HepG2 (cell line): Measurements from ENCODE around the gene CTNNA3. TPM values are rescaled to one million over a fixed set of nuclear protein-coding genes. Genes with fewer than 3 reads are reported as not detected.

Experiments used
- ATAC-seq: fragments of 200-7000 bp; cut with Tn5 transposase; 3 replicates; pipeline ENCODE4 v1.9.1; 2020; ENCODE audit warnings: mild to moderate bottlenecking, moderate library complexity
- BruUV-seq: library from RNA; stranded (reverse); fragments of 400-500 nt; replicated peaks from 2 replicates; lab custom pipeline; 2021; lab: Mats Ljungman, UMichigan
- CTCF ChIA-PET: fragments of 300-600 bp; formaldehyde crosslinking; extraction: SDS; loops from one replicate; lab custom pipeline; 2021; ENCODE audit warnings: low total read pairs, inconsistent platforms, low intra/inter-chr PET ratio; lab: Yijun Ruan, JAX
- POLR2A ChIA-PET: fragments of 350-600 bp; sonication (Branson Sonifier 250); formaldehyde crosslinking; loops from one replicate; lab custom pipeline; 2020; ENCODE audit warnings: antibody characterized with exemption, inconsistent platforms; lab: Yijun Ruan, JAX
- DNase-seq: peaks from one replicate; pipeline ENCODE4 v3.0.0-alpha.2; 2015; ENCODE audit warnings: low spot score
- FAIRE-seq: peaks from 3 replicates; lab custom pipeline; 2011; peaks lifted over from hg19 to GRCh38; lab: Jason Lieb, UNC
- H2AFZ ChIP-seq: one replicate; pipeline ENCODE4 v1.6.1; 2011; ENCODE audit warnings: low read length, inconsistent platforms
- H3K27ac ChIP-seq: fragments of 300-600 bp; 3 replicates; pipeline ENCODE4 v1.8.0; 2011; ENCODE audit warnings: mixed run types, mild to moderate bottlenecking, mixed read lengths, low read length, inconsistent platforms; ENCODE audit not compliant: insufficient read depth; ENCODE audit errors: extremely low read length
- H3K27me3 ChIP-seq, 2 experiments: fragments of 200-600 bp in 1 of 2; 2 replicates in 1 of 2; 3 replicates in 1 of 2; pipeline versions ENCODE4 v1.6.0 to v1.8.0; 2011; ENCODE audit warnings: low read length in 2 of 2, mild to moderate bottlenecking in 2 of 2, moderate library complexity in 2 of 2, inconsistent platforms in 1 of 2; ENCODE audit not compliant: insufficient read depth in 2 of 2, control insufficient read depth in 1 of 2
- H3K36me3 ChIP-seq, 2 experiments: fragments of 200-600 bp in 1 of 2; replicated peaks in 1 of 2; 2 replicates in 1 of 2; 3 replicates in 1 of 2; pipeline versions ENCODE4 v1.5.1 to v1.8.0; 2011; ENCODE audit warnings: low read length in 2 of 2, inconsistent platforms in 1 of 2; ENCODE audit not compliant: insufficient read depth in 2 of 2, control insufficient read depth in 1 of 2
- H3K4me1 ChIP-seq: 2 replicates; pipeline ENCODE4 v1.5.1; 2012; ENCODE audit warnings: low read length, inconsistent platforms; ENCODE audit not compliant: insufficient read depth
- H3K4me2 ChIP-seq: 2 replicates; pipeline ENCODE4 v1.6.0; 2011; ENCODE audit warnings: low read depth, low read length, inconsistent platforms
- H3K4me3 ChIP-seq, 3 experiments: fragments of 200-600 bp in 1 of 3; sonication (generic), shearing (Covaris generic) in 1 of 3; replicated peaks in 1 of 3; 2 replicates each; pipeline ENCODE4 v1.5.1; 2011 to 2016; ENCODE audit warnings: low read length in 3 of 3, inconsistent platforms in 2 of 3, low read depth in 2 of 3, mild to moderate bottlenecking in 2 of 3, control low read depth in 1 of 3, mixed read lengths in 1 of 3; ENCODE audit not compliant: insufficient read depth in 1 of 3
- H3K79me2 ChIP-seq: one replicate; pipeline ENCODE4 v1.6.1; 2011; ENCODE audit warnings: low read length, inconsistent platforms; ENCODE audit not compliant: insufficient read depth
- H3K9ac ChIP-seq: 2 replicates; pipeline ENCODE4 v1.6.0; 2011; ENCODE audit warnings: mild to moderate bottlenecking, low read depth, low read length, inconsistent platforms; ENCODE audit not compliant: insufficient read depth
- H3K9me3 ChIP-seq: 2 replicates; pipeline ENCODE4 v1.5.1; 2012; ENCODE audit warnings: mild to moderate bottlenecking, low read length
- H4K20me1 ChIP-seq: 2 replicates; pipeline ENCODE4 v1.6.0; 2011; ENCODE audit warnings: inconsistent platforms, mild to moderate bottlenecking, low read length, moderate library complexity; ENCODE audit not compliant: insufficient read depth
- ATF7 ChIP-seq, 2 experiments: fragments of 450-650 bp in 1 of 2; sonication (generic) in 1 of 2; formaldehyde crosslinking in 1 of 2; IDR thresholded peaks; 2 replicates each; pipeline versions ENCODE4 v1.4.0 to v1.6.1; 2016 to 2020; ENCODE audit warnings: antibody characterized with exemption in 1 of 2, mild to moderate bottlenecking in 1 of 2, missing genetic modification reagents in 1 of 2
- HNRNPH1 ChIP-seq: fragments of 200-400 bp; formaldehyde crosslinking; optimal IDR thresholded peaks from 2 replicates; pipeline ENCODE3; 2017; ENCODE audit warnings: mild to moderate bottlenecking, low read depth, low read length
- KLF16 ChIP-seq, 2 experiments: sonication (generic) in 1 of 2; formaldehyde crosslinking in 1 of 2; IDR thresholded peaks; 2 replicates each; pipeline versions ENCODE4 v1.6.1 to v1.8.0; 2016 to 2023; ENCODE audit warnings: missing genetic modification reagents in 2 of 2, missing compliant biosample characterization in 1 of 2
- MTF1 ChIP-seq: sonication (generic); formaldehyde crosslinking; IDR thresholded peaks from 2 replicates; pipeline ENCODE4 v1.5.0; 2020; ENCODE audit warnings: missing genetic modification reagents
- RCOR2 ChIP-seq: IDR thresholded peaks from 2 replicates; pipeline ENCODE4 v1.6.1; 2016; ENCODE audit warnings: missing biosample characterization, missing genetic modification reagents
- REPIN1 ChIP-seq: sonication (generic); formaldehyde crosslinking; IDR thresholded peaks from 2 replicates; pipeline ENCODE4 v1.8.0; 2022; ENCODE audit warnings: missing genetic modification reagents, low read depth, mild to moderate bottlenecking, borderline replicate concordance
- RFXAP ChIP-seq: sonication (generic); formaldehyde crosslinking; IDR thresholded peaks from 2 replicates; pipeline ENCODE4 v1.4.0; 2020; ENCODE audit warnings: missing genetic modification reagents, borderline replicate concordance
- TSC22D2 ChIP-seq: sonication (generic); formaldehyde crosslinking; IDR thresholded peaks from 2 replicates; pipeline ENCODE4 v1.5.1; 2020; ENCODE audit warnings: missing genetic modification reagents, mild to moderate bottlenecking, borderline replicate concordance
- ZNF143 ChIP-seq: sonication (generic); formaldehyde crosslinking; IDR thresholded peaks from 2 replicates; pipeline ENCODE4 v1.4.0; 2020; ENCODE audit warnings: missing genetic modification reagents
- ZNF629 ChIP-seq: sonication (generic); formaldehyde crosslinking; conservative IDR thresholded peaks from 2 replicates; pipeline ENCODE4 v1.5.0; 2020; ENCODE audit warnings: missing genetic modification reagents
- ZNF781 ChIP-seq: sonication (generic); formaldehyde crosslinking; IDR thresholded peaks from 2 replicates; pipeline ENCODE4 v1.5.1; 2020; ENCODE audit warnings: borderline replicate concordance, mild to moderate bottlenecking, missing genetic modification reagents; ENCODE audit errors: not compliant biosample characterization
- ZNF792 ChIP-seq: IDR thresholded peaks from 2 replicates; pipeline ENCODE4 v1.6.1; 2016
- ZNF850 ChIP-seq: sonication (generic); formaldehyde crosslinking; conservative IDR thresholded peaks from 2 replicates; pipeline ENCODE4 v1.9.0; 2021; ENCODE audit warnings: mild to moderate bottlenecking, missing genetic modification reagents
- WGBS: methylation state at CpG from one replicate; pipeline ENCODE4 v1.1.6; 2017; ENCODE audit warnings: low lambda C conversion rate; 5-methylcytosine and 5-hydroxymethylcytosine counted together
- in situ Hi-C: cut with HindIII; loops from 2 replicates; pipeline ENCODE4 v1.10.0; 2017; ENCODE audit warnings: low pct_unique_long_range_greater_than_20kb; ENCODE audit not compliant: extremely low pct_ligation_motif_present
- intact Hi-C: fragments of 100-400 bp; cut with micrococcal nuclease; formaldehyde crosslinking; loops from one replicate; pipeline ENCODE4 v1.10.0; 2022; ENCODE audit not compliant: unreplicated experiment
- polyA plus RNA-seq, 8 experiments: library from polyadenylated mRNA; depleted of rRNA in 3 of 8; stranded (reverse) in 7 of 8; unstranded in 1 of 8; fragments of >200 nt; fragmentation: Illumina TruSeq in 4 of 8; extraction: Trizol in 4 of 8; gene quantifications; 2 replicates each; pipeline versions ENCODE4 v1.2.1 to v1.2.3, GENCODE V29; 2011 to 2016; ENCODE audit warnings: low read depth in 4 of 8, missing spikeins in 1 of 8, mixed read lengths in 1 of 8; ENCODE audit not compliant: insufficient read depth in 1 of 8
- total RNA-seq, 5 experiments: library from RNA; depleted of rRNA; stranded (reverse); fragments of >200 nt; fragmentation: Illumina TruSeq; extraction: Trizol; gene quantifications; 2 replicates each; pipeline ENCODE4 v1.2.3, GENCODE V29; 2016; ENCODE audit warnings: low read depth in 1 of 5
- TF ChIP-seq, protein P1 (sequence below): sonication (generic); formaldehyde crosslinking; IDR thresholded peaks from 2 replicates; pipeline ENCODE4 v1.4.0; 2020; ENCODE audit warnings: mild to moderate bottlenecking, missing genetic modification reagents

CTNNA3 gene
- total and polyA plus RNA-seq, 2 of the 13 experiments (the other 11 are each of a cell fraction or from before 2014, with no cell fraction given), result not detected

DNA sequence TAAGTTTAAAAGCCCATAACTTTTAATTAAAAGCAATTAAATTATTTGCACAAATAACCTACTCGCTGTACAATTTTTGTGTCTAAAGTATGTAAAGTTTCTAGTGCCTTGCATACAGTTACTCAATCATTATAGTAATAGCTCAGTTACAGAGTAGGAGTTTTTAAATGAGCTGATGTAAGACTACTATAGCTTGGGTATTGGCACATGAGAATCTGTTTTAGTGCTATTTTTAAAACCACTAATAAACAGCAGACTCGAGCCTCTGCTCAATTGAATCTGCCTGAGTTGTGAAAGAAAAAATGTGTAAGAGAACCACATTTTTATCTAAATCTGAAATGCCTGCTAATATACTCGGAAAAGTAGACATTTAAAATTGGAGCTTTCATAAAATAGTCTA, 31.1 kb downstream of the CTNNA3 start:
- FAIRE-seq (no peak), ATAC-seq (no peak), DNase-seq (no peak)
- no peaks in the 10 kb centered on the region for H3K9me3 ChIP-seq
- intact Hi-C loops (no loop called here), in situ Hi-C loops (no loop called here)
- H3K4me3 ChIP-seq, result no peak overlapping the region
- H3K4me2 ChIP-seq, result no peak overlapping the region
- H3K36me3 ChIP-seq, result no peaks in the 10 kb centered on the region
- TF ChIP-seq ZNF143 (CRISPR knock-in tag) (no peak), ZNF781 (CRISPR knock-in tag) (no peak)
- no peaks in the 10 kb centered on the region for H4K20me1 ChIP-seq
- no peaks in the 10 kb centered on the region; a peak in 1 of 5 replicates for H3K27me3 ChIP-seq
- BruUV-seq, result no TSS peak
- POLR2A ChIA-PET, result no interaction called here
- H2AFZ ChIP-seq, result no peak overlapping the region
- H3K9ac ChIP-seq, result no peak overlapping the region
- H3K79me2 ChIP-seq, result no peaks in the 10 kb centered on the region
- no peak overlapping the region for H3K27ac ChIP-seq
- CTCF ChIA-PET, result interaction anchor here (2.1 kb wide), 1 partner anchor 115 kb away, joined by 18 read pairs; no protein-coding TSS in a partner anchor
- no peaks in the 10 kb centered on the region for H3K4me1 ChIP-seq
- 1% methylated on average over 3 of the region's 3 CpGs for WGBS

DNA sequence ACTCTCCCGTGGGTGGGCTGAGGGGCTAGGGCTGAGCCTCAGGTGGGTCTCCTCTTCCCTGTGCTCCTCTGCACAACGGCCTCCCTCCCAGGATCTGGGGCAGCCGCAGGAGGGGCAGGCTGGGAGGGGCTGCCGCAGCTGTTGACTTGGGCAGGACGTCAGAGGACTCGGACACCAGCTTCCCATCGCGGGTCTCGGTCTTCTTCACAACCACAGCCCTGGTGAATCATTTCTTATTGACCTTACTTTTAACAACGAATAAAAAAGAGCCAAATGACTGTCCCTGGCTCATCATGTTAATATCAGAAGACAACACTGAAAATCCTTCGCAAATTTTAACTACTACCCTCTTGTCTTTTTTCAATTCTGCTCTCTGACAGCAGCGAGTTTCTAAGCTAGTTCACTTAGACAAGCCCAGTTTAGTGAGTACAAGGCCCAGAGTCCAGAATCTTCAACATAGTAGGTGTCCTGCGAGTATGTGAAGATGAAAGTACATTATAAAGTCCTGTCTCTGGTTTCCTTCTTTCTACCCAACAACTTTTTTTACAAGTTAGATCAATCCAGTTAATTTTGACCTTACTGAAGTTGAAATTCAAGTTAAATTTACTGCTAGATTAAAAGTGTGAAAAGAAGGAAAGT, 32.4 kb downstream of the CTNNA3 start:
- no peaks in the 10 kb centered on the region; a peak in 1 of 5 replicates for H3K27me3 ChIP-seq
- 1% methylated on average over 9 of the region's 13 CpGs for WGBS
- no peak overlapping the region for H3K4me2 ChIP-seq
- BruUV-seq, result no TSS peak
- ChIA-PET CTCF (no interaction called here), POLR2A (no interaction called here)
- H3K36me3 ChIP-seq, result no peaks in the 10 kb centered on the region
- no peak overlapping the region for H3K9ac ChIP-seq
- no peak overlapping the region for H3K27ac ChIP-seq
- FAIRE-seq (no peak), ATAC-seq (no peak), DNase-seq (no peak)
- H4K20me1 ChIP-seq, result no peaks in the 10 kb centered on the region
- intact Hi-C loops (no loop called here), in situ Hi-C loops (no loop called here)
- no peak overlapping the region for H3K4me3 ChIP-seq
- no peaks in the 10 kb centered on the region for H3K4me1 ChIP-seq
- no peaks in the 10 kb centered on the region for H3K9me3 ChIP-seq
- no peak overlapping the region for H2AFZ ChIP-seq
- no peaks in the 10 kb centered on the region for H3K79me2 ChIP-seq
- no peak for TF ChIP-seq ZNF792
- no peak for TF ChIP-seq KLF16 (CRISPR knock-in tag; IDR thresholded peaks at IDR 0.05)
- no peak for TF ChIP-seq ZNF850 (CRISPR knock-in tag)
- TF ChIP-seq TSC22D2 (CRISPR knock-in tag), result no peak
- no peak for TF ChIP-seq RFXAP (CRISPR knock-in tag)
- no peak for TF ChIP-seq HNRNPH1
- TF ChIP-seq, protein P1, sequence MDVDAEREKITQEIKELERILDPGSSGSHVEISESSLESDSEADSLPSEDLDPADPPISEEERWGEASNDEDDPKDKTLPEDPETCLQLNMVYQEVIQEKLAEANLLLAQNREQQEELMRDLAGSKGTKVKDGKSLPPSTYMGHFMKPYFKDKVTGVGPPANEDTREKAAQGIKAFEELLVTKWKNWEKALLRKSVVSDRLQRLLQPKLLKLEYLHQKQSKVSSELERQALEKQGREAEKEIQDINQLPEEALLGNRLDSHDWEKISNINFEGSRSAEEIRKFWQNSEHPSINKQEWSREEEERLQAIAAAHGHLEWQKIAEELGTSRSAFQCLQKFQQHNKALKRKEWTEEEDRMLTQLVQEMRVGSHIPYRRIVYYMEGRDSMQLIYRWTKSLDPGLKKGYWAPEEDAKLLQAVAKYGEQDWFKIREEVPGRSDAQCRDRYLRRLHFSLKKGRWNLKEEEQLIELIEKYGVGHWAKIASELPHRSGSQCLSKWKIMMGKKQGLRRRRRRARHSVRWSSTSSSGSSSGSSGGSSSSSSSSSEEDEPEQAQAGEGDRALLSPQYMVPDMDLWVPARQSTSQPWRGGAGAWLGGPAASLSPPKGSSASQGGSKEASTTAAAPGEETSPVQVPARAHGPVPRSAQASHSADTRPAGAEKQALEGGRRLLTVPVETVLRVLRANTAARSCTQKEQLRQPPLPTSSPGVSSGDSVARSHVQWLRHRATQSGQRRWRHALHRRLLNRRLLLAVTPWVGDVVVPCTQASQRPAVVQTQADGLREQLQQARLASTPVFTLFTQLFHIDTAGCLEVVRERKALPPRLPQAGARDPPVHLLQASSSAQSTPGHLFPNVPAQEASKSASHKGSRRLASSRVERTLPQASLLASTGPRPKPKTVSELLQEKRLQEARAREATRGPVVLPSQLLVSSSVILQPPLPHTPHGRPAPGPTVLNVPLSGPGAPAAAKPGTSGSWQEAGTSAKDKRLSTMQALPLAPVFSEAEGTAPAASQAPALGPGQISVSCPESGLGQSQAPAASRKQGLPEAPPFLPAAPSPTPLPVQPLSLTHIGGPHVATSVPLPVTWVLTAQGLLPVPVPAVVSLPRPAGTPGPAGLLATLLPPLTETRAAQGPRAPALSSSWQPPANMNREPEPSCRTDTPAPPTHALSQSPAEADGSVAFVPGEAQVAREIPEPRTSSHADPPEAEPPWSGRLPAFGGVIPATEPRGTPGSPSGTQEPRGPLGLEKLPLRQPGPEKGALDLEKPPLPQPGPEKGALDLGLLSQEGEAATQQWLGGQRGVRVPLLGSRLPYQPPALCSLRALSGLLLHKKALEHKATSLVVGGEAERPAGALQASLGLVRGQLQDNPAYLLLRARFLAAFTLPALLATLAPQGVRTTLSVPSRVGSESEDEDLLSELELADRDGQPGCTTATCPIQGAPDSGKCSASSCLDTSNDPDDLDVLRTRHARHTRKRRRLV (CRISPR knock-in tag), result no peak
- no peak for TF ChIP-seq REPIN1 (CRISPR knock-in tag)
- no peak for TF ChIP-seq ATF7 (IDR thresholded peaks at IDR 0.05)
- no peak for TF ChIP-seq ATF7 (CRISPR knock-in tag; IDR thresholded peaks at IDR 0.05)
- TF ChIP-seq RCOR2 (CRISPR knock-in tag), result no peak
- no peak for TF ChIP-seq ZNF629 (CRISPR knock-in tag)
- no peak for TF ChIP-seq MTF1 (CRISPR knock-in tag)
